NCI-H748 (cell line): ENCODE results near the gene PALLD.
A peak's percentile ranks its signal among the peaks of the same experiment; 100 is the strongest.

Experiments used
- DNase-seq: peaks from one replicate; lab custom pipeline; 2025; ENCODE audit not compliant: unreplicated experiment; lab: John Stamatoyannopoulos, UW

Gene PALLD

GRCh38 chr4:168524006-168524405, 27.2 kb downstream of the PALLD start:
- DNase-seq: no peak

- DNase-seq: no peak
Measured at GRCh38 chr4:168524897-168525296, 28.0 kb downstream of the PALLD start.

GRCh38 chr4:168527560-168527959, 30.7 kb downstream of the PALLD start:
- DNase-seq: no peak

- no peak for DNase-seq
Measured at GRCh38 chr4:168528131-168528949, 31.5 kb downstream of the PALLD start.

GRCh38 chr4:168529257-168529656, 32.4 kb downstream of the PALLD start:
- no peak for DNase-seq

GRCh38 chr4:168531305-168531704, 34.5 kb downstream of the PALLD start:
- DNase-seq: no peak

GRCh38 chr4:168534535-168534934, 37.7 kb downstream of the PALLD start:
- no peak for DNase-seq

GRCh38 chr4:168535689-168536088, 38.8 kb downstream of the PALLD start:
- DNase-seq: no peak

GRCh38 chr4:168536448-168536847, 39.6 kb downstream of the PALLD start:
- no peak for DNase-seq

GRCh38 chr4:168537086-168537485, 40.2 kb downstream of the PALLD start:
- no peak for DNase-seq

GRCh38 chr4:168537571-168537970, 40.7 kb downstream of the PALLD start:
- DNase-seq: no peak

- DNase-seq: no peak
Measured at GRCh38 chr4:168538632-168539031, 41.8 kb downstream of the PALLD start.

GRCh38 chr4:168540086-168540485, 43.2 kb downstream of the PALLD start:
- DNase-seq: no peak

- DNase-seq: no peak
Measured at GRCh38 chr4:168540503-168541265, 43.8 kb downstream of the PALLD start.

- no peak for DNase-seq
Measured at GRCh38 chr4:168541266-168541953, 44.6 kb downstream of the PALLD start.

GRCh38 chr4:168549143-168549542, 52.3 kb downstream of the PALLD start:
- no peak for DNase-seq

- DNase-seq: no peak
Measured at GRCh38 chr4:168550064-168550766, 53.4 kb downstream of the PALLD start.

- DNase-seq: no peak
Measured at GRCh38 chr4:168551211-168551610, 54.4 kb downstream of the PALLD start.

- DNase-seq: peak; percentile 7
Measured at GRCh38 chr4:168551945-168552695, 55.3 kb downstream of the PALLD start.

GRCh38 chr4:168553714-168554370, 57.0 kb downstream of the PALLD start:
- DNase-seq: no peak
